Pericardium fibroblast (primary cell): Measurements from ENCODE around the gene C11orf24. TPM values are rescaled to one million over a fixed set of nuclear protein-coding genes. Genes with fewer than 3 reads are reported as not detected.

Source experiments
- total RNA-seq: library from RNA; depleted of rRNA; stranded (reverse); fragments of >200 nt; gene quantifications from 2 replicates; pipeline ENCODE4 v1.2.3, GENCODE V29; 2015

The C11orf24 gene
- total RNA-seq = 47.8 and 62.4 TPM in 2 replicates

DNA sequence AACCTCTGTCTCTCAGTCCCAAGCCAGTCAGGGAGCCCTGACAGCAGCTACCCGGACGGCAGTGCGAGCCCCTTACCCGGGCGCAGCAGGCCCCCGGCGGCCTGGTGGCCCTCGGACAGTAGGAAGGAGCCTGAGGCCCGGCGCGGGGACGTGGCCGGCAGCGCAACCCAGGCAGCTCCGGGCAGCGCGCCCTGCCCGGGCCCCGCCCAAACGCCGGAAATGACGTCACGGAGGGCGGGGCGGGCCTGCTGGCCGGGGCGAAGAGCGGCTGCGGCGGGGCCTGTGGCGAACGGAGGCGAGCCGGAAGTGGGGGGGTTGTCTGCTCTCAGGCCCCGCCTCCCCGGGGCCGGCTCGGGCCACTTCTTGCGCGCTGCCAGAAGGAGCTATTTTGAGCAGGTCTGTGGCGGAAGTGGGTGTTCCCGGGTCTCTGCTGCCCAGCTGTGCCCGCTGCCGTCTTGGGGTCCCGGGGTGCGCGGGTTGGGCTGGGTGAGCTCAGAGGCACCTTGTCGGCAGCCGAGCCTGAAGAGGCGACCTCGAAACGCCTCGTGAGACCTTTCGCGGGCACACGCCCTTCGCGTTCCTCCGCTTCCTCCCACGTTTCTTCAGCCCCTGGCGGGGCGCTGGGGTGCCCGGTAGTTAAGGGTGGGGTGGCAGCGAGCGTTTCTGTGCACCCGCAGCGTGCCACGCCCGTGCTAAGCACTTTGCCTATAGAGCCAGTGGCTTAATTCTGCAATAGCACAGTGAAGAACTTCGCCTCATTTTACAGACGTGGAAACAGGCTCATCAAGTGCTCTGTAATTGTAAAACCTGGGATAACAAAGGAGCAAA, at the start of gene C11orf24:
C11orf24 (minus strand) TSS at position 193 of the 828 bp plus-strand sequence. CDS start 8,206 bp downstream, outside the sequence.

DNA sequence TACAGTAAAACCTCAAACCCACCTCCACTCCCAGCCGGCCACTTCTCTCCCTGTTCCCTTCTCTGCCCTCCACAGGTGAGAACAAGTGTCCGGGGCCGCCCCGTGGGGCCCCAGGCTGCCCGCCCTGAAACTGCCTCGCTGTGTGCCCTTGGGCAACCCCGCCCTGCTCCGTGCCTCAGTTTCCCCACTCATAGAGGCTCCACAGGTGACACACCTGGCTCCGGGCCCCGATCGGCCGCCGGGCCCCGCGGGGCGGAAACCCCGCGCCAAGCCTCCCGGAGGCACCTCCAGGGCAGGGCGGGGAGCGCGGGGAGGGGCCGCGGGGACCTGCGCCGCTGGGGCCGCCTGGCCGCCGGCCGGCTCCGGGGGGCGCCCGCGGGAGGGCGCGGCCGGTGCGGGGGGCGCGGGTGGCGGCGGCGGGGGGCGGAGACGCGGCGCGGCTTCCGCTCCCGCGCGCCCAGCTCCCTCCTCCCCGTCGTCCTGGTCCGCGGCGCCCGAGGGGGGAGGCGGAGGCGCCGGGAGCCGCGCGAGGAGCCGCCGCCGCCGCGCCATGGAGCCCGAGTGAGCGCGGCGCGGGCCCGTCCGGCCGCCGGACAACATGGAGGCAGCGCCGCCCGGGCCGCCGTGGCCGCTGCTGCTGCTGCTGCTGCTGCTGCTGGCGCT, 40.5 kb upstream of the C11orf24 start, which contains the start of gene LRP5:
LRP5 (plus strand) TSS at position 475 of the 663 bp plus-strand sequence; CDS start at position 599, 124 bp downstream.

DNA sequence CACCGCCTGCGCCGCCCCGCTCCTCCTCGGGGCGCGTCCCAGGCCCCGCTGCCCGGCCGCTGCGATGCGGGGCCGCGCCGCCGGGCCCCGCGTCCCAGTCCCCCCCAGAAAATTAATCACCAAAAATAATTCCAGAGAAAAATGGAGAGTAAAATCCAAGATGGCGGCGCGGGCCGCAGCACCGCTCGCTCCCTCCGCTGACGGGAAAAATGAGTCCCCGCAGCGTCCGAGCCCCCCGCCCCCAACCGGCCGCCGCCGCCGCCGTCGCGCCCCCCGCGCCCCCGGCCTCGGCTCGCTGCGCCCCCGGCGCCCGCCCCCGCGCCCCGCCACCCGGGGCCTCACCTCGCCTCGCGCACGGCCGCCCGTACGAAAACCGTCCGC, 58.6 kb downstream of the C11orf24 start, which contains the start of gene KMT5B:
KMT5B (minus strand) TSS at position 162 of the 381 bp plus-strand sequence. CDS start 23,220 bp downstream, outside the sequence.

Other genes starting within 250 kb of the C11orf24 start
- gene NDUFS8, start 241.3 kb downstream of the C11orf24 start, total RNA-seq = 124 and 133 TPM in 2 replicates
- gene TCIRG1, start 232.9 kb downstream of the C11orf24 start, total RNA-seq = 94.1 and 109 TPM in 2 replicates
- 10.2 and 12.0 TPM in 2 replicates for gene CHKA, start 150.6 kb downstream of the C11orf24 start, total RNA-seq
- gene KMT5B, start 58.7 kb downstream of the C11orf24 start, total RNA-seq = 16.2 and 19.5 TPM in 2 replicates
- gene LRP5, start 40.6 kb upstream of the C11orf24 start, total RNA-seq = 18.0 and 20.2 TPM in 2 replicates
- gene PPP6R3, start 188.8 kb upstream of the C11orf24 start, total RNA-seq = 51.3 and 57.3 TPM in 2 replicates